ENCODE data around the gene CDK11A. TPM values are rescaled to one million over a fixed set of nuclear protein-coding genes. Genes with fewer than 3 reads are reported as not detected.

CDK11A gene
- total and polyA plus RNA-seq, 2 of the 8 experiments (the other 6 are each of a cell fraction or from before 2014, with no cell fraction given): 15.0 to 45.6 TPM

DNA sequence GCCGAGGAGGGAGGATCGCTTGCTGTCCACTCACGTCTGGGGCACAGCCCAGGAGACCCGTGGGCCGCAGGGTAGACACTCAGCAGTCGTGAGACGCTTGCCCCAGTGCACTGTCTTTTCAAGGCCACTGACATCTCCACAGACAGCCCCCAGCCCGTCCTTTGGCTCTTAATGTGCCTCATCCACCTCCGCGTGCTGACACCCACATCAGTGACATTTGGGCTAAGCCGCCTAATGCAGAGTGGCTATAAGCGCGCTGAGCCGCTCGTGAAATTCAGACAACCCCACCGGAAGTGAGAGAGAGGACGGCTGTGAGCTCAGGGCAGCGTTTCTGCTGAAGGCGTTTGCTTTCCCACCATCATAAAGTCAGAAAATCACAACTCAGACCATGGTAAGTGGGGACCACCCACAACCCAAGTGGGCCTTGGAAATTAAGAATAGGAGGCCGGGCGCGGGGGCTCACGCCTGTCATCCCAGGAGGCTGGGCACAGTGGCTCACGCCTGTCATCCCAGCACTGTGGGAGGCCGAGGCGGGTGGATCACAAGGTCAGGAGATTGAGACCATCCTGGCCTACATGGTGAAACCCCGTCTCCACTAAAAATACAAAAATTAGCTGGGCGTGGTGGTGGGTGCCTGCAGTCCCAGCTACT lies 40.0 kb downstream of the CDK11A start (continued):
- TF ChIP-seq TCF12 (IDR thresholded peaks at IDR 0.05; ENCODE audit: low read depth, low read length): no peak
- no peak for TF ChIP-seq CHD2 (IDR thresholded peaks at IDR 0.05; ENCODE audit: low read length)
- TF ChIP-seq CHD1 (IDR thresholded peaks at IDR 0.05; ENCODE audit: low read depth, low read length): no peak
